Posterior vena cava (tissue), 2 donors: Measurements from ENCODE around the gene THG1L. TPM values are rescaled to one million over a fixed set of nuclear protein-coding genes. Genes with fewer than 3 reads are reported as not detected.

Source experiments
- DNase-seq: peaks from one replicate; pipeline ENCODE4 v3.0.0-alpha.2; 2020; ENCODE audit warnings: low spot score
- intact Hi-C, 2 donors: fragments of 100-400 bp; cut with DNase I; formaldehyde crosslinking; loops; one replicate each; pipeline versions ENCODE4 v1.14.1 to v1.14.2; 2022 to 2023
- total RNA-seq, 2 donors: library from RNA; stranded (reverse); fragmentation: NEBNext Ultra II Directional; extraction: Animal tissue kit (Norgen Biotek cat#: 25700); gene quantifications; one replicate each; pipeline ENCODE4 v1.2.1, GENCODE V29; 2021
- donor health status: DM: yes; HTN: yes; CAD: no.
- donor health status: DM: yes; HTN: yes; CAD: no.

The THG1L gene
- total RNA-seq, 2 donors from 2014 or later = 7.4 to 8.4 TPM

GRCh38 chr5:157747766-157748700 is 16.8 kb downstream of the THG1L start:
- intact Hi-C loops = no loop called here
- DNase-seq = no peak

DNA sequence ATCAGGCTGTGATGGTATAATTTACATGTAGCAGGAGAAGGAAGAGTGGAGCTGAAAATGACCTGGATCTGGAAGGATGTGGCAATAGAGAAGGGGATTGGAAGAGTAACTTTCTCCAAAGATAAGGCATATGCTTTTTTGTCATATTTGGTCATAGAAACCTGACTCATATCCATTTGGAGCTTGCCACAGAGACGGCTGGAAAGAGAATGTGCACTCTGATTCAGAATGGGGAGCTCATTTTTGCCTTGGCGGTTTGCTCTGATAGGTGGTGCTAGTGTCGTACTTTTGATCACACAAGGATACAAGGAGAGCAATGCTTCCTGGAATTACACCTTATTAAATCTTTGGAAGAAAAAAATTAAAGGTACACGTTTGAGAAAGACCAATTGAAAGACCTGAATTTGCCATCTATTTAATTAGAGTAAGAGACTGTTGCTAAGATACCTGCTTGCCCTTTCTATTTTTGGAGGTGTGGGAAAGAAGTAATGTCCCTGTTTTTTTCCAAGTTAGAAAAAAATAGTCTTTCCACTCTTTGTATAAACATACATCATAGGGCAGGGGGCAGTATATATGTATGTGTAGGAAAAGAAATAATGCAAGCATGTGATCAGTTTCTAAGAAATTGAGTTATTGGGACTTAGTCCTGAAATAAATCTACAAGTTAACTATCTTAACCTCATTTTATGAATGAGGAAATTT is 17.7 kb downstream of the THG1L start:
- no peak for DNase-seq
- intact Hi-C loops = no loop called here

- intact Hi-C loops = no loop called here
- no peak for DNase-seq
Measured at GRCh38 chr5:157749462-157749799, 18.2 kb downstream of the THG1L start.

GRCh38 chr5:157750320-157750719 is 19.1 kb downstream of the THG1L start:
- intact Hi-C loops = no loop called here

DNA sequence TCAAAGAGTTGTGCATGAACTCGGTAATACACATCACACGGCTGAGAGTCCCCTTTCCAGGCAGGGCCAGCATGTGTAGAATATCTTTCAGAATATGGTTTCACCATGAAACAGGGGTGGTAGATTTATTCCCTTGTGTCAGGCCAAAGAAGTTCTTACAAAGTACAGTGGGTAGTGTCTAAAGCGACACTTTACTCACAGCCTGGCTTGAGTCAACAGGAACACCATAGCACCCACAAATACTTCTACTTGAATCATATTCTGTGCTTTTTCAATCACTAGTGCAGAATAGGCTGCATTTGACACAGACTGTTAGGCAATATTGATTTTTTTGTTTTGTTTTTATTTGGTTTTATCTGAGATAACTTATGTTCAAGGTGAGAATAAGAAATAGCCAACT is 24.9 kb downstream of the THG1L start:
- DNase-seq = no peak
- intact Hi-C loops = no loop called here

More at GRCh38 chr5:157750320-157750719, 19.1 kb downstream of the THG1L start:
- DNase-seq = no peak

- intact Hi-C loops = no loop called here
- DNase-seq = no peak
Measured at GRCh38 chr5:157758706-157759105, 27.5 kb downstream of the THG1L start.

DNA sequence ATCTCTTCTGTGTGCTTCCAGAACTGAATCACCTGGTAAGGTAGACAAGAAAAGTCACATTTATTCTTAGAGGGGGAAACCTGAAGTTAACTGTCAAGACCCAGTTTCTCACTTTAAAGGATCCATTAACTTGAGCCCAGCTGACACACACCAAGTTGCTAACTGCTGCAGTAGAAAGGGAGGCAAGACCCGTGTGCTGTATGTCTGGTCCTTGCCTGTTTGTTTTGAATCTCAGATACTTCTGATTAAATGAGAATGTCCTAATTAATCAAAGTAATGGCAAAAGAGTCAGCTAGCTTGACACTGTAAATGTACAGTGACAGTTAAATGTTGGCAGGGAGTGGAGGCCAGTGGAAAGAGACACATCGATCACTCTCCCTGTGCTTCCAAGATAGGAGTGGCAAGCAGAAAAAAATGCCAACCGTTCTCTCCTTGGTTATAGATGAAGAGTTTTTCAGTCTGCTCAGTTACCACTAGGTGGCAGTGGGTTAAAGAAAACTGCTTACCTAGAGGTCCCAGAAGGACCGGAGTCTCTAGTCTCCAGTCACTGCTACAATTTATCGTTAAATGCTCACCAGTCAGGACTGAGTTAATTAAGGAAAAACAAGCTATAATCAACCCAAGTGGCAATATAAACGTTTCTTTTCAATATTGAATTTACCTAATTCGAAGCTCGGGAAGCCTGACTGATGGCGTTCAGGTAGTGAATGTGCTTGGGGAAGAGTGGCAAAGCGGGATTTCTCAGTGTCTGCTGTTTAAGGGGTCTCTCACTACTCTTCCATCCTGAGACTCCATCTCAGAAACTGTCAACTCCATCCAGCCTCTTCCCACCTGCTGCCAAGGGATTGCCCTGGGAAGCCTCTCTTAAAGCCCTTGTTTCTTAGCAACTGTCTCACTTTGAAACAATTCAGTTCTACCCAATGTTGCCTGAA is 30.7 kb downstream of the THG1L start:
- intact Hi-C loops = loop anchor here in 1 of 2 donors (2.0 kb wide), 1 partner anchor 235 kb away; no protein-coding TSS in a partner anchor
- no peak for DNase-seq

DNA sequence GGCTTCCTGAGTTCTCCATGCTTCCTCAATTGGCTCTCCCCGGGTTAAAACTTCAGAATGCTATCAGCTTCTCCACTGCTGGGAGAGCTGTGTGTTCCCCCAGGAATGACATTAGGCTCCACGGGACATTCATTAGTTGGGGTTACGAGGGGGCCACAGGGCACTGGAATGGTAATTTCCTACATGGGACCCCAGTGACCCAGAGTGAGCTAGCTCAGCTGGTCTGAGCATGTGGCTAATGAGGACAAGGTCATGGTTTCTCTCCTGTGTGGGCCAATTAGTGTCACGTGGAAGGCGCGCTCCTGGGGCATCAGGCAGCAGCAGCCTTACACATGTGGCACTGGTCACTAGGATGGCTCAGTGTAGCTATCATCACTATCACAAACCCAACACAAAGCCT is 33.3 kb downstream of the THG1L start:
- intact Hi-C loops = no loop called here
- no peak for DNase-seq

- DNase-seq = no peak
- intact Hi-C loops = no loop called here
Measured at GRCh38 chr5:157766442-157766841, 35.2 kb downstream of the THG1L start.

DNA sequence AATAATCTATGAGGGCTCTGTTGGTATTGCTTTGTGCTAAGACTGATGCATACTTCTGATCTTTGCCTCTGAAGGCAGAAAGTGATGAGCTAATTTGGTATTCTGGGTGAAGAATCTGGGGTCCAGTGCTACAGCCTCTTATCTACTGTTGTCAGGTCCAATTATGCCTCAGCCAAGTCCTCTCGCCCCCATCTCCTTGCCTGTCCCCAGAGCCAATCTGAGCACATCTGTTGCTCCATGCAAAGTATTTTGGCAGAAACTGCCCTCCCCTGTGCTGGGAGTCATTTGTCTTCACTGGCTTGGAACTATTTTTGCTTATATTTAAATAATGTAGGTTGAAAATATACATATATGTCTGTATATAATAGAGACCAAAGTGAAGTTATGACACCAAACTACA is 35.7 kb downstream of the THG1L start:
- intact Hi-C loops = no loop called here
- no peak for DNase-seq

- intact Hi-C loops = no loop called here
- DNase-seq = no peak
Measured at GRCh38 chr5:157767689-157768088, 36.5 kb downstream of the THG1L start.

DNA sequence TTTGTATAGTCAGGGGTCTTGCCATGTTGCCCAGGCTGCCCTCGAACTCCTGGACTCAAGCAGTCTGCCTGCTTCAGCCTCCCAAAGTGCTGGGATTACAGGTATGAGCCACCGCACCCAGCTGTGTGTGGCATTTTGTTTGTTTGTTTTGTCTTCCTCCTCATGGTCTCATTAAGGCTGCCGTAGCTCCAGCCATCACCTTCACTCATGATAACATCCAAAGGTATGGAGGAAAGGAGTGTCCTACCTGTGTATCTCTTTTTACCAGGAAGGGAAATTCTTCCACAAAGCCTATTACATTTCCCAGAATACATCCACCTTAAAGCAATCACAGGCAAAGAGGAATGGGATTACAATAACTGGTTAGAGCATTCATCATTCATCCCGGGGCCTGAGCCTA is 39.4 kb downstream of the THG1L start:
- DNase-seq = no peak
- intact Hi-C loops = no loop called here

DNA sequence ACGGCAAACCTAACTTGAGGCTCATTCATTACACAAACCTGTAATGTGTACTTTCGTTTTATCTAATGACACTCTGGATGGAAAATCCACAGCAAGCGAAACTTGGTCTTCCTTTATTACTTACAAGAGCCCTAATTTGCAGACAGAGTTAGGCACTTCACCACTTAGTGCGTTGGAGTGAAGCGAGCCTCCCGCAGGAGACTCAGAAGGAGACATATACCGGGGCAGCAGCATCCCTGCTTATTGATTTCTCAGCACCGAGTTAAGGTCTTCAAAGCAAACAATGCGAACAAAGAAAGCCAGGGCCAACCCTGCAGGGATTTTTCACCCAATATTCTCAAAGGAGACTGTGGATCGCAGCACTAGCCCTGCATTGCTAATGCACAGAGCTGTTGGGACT is 40.9 kb downstream of the THG1L start:
- intact Hi-C loops = no loop called here
- DNase-seq = no peak

GRCh38 chr5:157778121-157778805 is 47.0 kb downstream of the THG1L start:
- intact Hi-C loops = no loop called here

DNA sequence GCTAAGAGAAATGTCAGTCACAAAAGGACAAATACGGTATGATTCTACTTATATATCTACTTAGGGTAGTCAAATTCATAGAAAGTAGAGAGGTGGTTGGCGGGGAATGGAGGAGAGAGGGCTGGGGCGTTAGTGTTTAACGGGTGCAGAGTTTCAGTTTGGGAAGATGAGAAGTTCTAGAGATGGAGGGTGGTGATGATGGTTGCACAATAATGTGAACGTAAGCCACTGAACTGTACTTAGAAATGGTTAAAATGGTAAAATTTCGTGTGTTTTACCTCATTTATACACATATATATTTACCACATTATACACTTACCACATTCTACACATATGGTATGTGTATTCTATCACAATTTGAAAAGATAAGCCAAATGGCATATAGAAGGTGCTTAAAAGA is 48.0 kb downstream of the THG1L start:
- DNase-seq = no peak
- intact Hi-C loops = no loop called here

More at GRCh38 chr5:157778121-157778805, 47.0 kb downstream of the THG1L start:
- no peak for DNase-seq

- intact Hi-C loops = no loop called here
Measured at GRCh38 chr5:157785801-157786200, 54.6 kb downstream of the THG1L start.

More at GRCh38 chr5:157785801-157786200, 54.6 kb downstream of the THG1L start:
- no peak for DNase-seq
